GM23248 (cell line): Measurements from ENCODE around the gene COL19A1. TPM values are rescaled to one million over a fixed set of nuclear protein-coding genes. Genes with fewer than 3 reads are reported as not detected.
"Not testable (repeated sequence)": the region's sequence is repeated elsewhere in the genome, so short reads cannot be mapped to it uniquely, and the experiment has no call there.

Experiments
- DNase-seq: peaks from one replicate; pipeline ENCODE4 v3.0.0-alpha.2; 2015
- H2AFZ ChIP-seq: fragments of 200-600 bp; sonication (generic); 2 replicates; pipeline ENCODE4 v1.6.1; 2016; ENCODE audit warnings: antibody characterized with exemption
- H3F3A ChIP-seq: fragments of 200-600 bp; sonication (generic); 2 replicates; pipeline ENCODE4 v1.6.1; 2016; ENCODE audit warnings: mild to moderate bottlenecking, antibody characterized with exemption, mixed run types; ENCODE audit not compliant: insufficient read depth
- H3K27ac ChIP-seq: fragments of 200-600 bp; sonication (generic); 2 replicates; pipeline ENCODE4 v1.5.1; 2016; ENCODE audit warnings: mild to moderate bottlenecking
- H3K27me3 ChIP-seq: fragments of 200-600 bp; sonication (generic); replicated peaks from 2 replicates; pipeline ENCODE4 v1.6.1; 2016; ENCODE audit warnings: mild to moderate bottlenecking; ENCODE audit not compliant: insufficient read depth
- H3K36me3 ChIP-seq: fragments of 200-600 bp; sonication (generic); 2 replicates; pipeline ENCODE4 v1.6.1; 2016; ENCODE audit warnings: low read depth, mild to moderate bottlenecking
- H3K4me1 ChIP-seq: fragments of 200-600 bp; sonication (generic); 2 replicates; pipeline ENCODE4 v1.6.1; 2016; ENCODE audit warnings: mild to moderate bottlenecking; ENCODE audit not compliant: insufficient read depth
- H3K4me2 ChIP-seq: fragments of 200-600 bp; sonication (generic); one replicate; pipeline ENCODE4 v1.6.1; 2016; ENCODE audit warnings: mild to moderate bottlenecking; ENCODE audit not compliant: unreplicated experiment
- H3K4me3 ChIP-seq: fragments of 200-600 bp; sonication (generic); 2 replicates; pipeline ENCODE4 v1.5.1; 2016; ENCODE audit warnings: mild to moderate bottlenecking
- H3K79me2 ChIP-seq: fragments of 200-600 bp; sonication (generic); 2 replicates; pipeline ENCODE4 v1.6.1; 2016; ENCODE audit warnings: mild to moderate bottlenecking; ENCODE audit not compliant: insufficient read depth
- H3K9ac ChIP-seq: fragments of 200-600 bp; sonication (generic); 2 replicates; pipeline ENCODE4 v1.6.1; 2016; ENCODE audit warnings: mild to moderate bottlenecking
- H3K9me2 ChIP-seq: fragments of 200-600 bp; sonication (generic); 2 replicates; pipeline ENCODE4 v1.6.1; 2016; ENCODE audit warnings: mixed run types, mild to moderate bottlenecking, moderate library complexity; ENCODE audit not compliant: insufficient read depth
- H3K9me3 ChIP-seq: fragments of 200-600 bp; sonication (generic); one replicate; pipeline ENCODE4 v1.6.1; 2017; ENCODE audit warnings: low read depth
- H4K20me1 ChIP-seq: fragments of 200-600 bp; sonication (generic); 2 replicates; pipeline ENCODE4 v1.6.0; 2016; ENCODE audit not compliant: insufficient read depth
- EZH2 ChIP-seq: fragments of 200-600 bp; sonication (generic); IDR thresholded peaks from 2 replicates; pipeline ENCODE4 v1.6.1; 2018; ENCODE audit warnings: antibody characterized with exemption, mild to moderate bottlenecking; ENCODE audit not compliant: insufficient read depth, poor library complexity, severe bottlenecking
- EZH2phosphoT487 ChIP-seq: fragments of 200-600 bp; sonication (generic); IDR thresholded peaks from 2 replicates; pipeline ENCODE4 v1.6.1; 2018; ENCODE audit warnings: antibody characterized with exemption, moderate library complexity, mild to moderate bottlenecking, low read depth; ENCODE audit not compliant: insufficient read depth
- WGBS, 2 experiments: methylation state at CpG; one replicate each; pipeline ENCODE4 v1.1.6; 2015 to 2017; ENCODE audit warnings: low lambda C conversion rate in 2 of 2, low coverage in 1 of 2; ENCODE audit errors: missing lambda C conversion rate in 2 of 2; 5-methylcytosine and 5-hydroxymethylcytosine counted together
- in situ Hi-C: fragments of 300-500 bp; cut with MboI; formaldehyde crosslinking; loops from 2 replicates; pipeline ENCODE4 v1.15.0; 2020
- polyA plus RNA-seq: library from polyadenylated mRNA; unstranded; fragments of >200 nt; fragmentation: Nextera tagmentation; extraction: Ambion mirVana; gene quantifications from 2 replicates; pipeline ENCODE4 v1.2.1, GENCODE V29; 2016
- total RNA-seq: library from RNA; depleted of rRNA; stranded (reverse); fragments of >200 nt; shearing (Covaris generic); gene quantifications from 2 replicates; pipeline ENCODE4 v1.2.3, GENCODE V29; 2014

Gene COL19A1
- total and polyA plus RNA-seq, 2 experiments from 2014 or later, result not detected

- no peak overlapping the region for H3K4me3 ChIP-seq
- H3K36me3 ChIP-seq, result no peaks in the 10 kb centered on the region
- H3K4me1 ChIP-seq, result no peaks in the 10 kb centered on the region
- no peaks in the 10 kb centered on the region for H3K9me3 ChIP-seq
- no peak overlapping the region for H3K9ac ChIP-seq
- no peaks in the 10 kb centered on the region for H3K79me2 ChIP-seq
- no peaks in the 10 kb centered on the region for H3K9me2 ChIP-seq
- H3F3A ChIP-seq, result no peaks in the 10 kb centered on the region
- no peak for DNase-seq
- peaks cover 6% of the 10 kb centered on the region; the same call in 1 of the 2 replicates for H3K27me3 ChIP-seq
- in situ Hi-C loops, result no loop called here
- no peak overlapping the region for H3K27ac ChIP-seq
- 34 to 45% methylated on average over 1 of the region's 1 CpG for WGBS, 2 experiments
- no peak for TF ChIP-seq EZH2
- H4K20me1 ChIP-seq, result no peaks in the 10 kb centered on the region
- H2AFZ ChIP-seq, result no peak overlapping the region
- H3K4me2 ChIP-seq, result no peak overlapping the region
Measured at GRCh38 chr6:69954733-69955132, 88.4 kb downstream of the COL19A1 start.

DNA sequence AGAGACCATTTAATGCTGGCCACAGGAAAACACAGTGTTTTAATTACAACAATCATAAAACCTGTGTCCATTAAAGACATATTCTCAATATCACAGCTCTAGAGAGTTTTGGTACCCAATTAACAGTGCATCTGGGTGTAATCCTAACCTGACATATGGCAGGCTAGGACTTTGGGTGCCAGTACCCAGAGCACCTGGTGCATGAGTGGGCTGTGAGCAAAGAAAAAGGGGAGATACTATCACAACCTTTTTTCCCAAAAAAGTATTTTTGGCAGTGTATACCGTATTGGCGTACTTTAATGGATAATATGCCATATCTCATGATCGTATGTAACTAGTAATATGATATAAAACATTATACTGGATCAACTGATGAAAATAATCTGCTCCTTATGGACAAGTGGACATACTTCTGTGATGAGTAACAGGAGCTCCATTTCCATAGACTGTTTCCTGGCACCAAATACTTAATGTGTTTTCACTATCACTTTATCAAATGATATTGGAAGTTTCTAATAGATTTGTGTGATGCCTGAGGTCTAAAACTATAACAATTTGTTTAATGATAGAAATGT, 91.7 kb downstream of the COL19A1 start:
- Histone ChIP-seq H3K9me2 (no peaks in the 10 kb centered on the region), H3K36me3 (no peaks in the 10 kb centered on the region), H4K20me1 (no peaks in the 10 kb centered on the region), H2AFZ (no peak overlapping the region), H3K4me2 (no peak overlapping the region), H3K4me3 (no peak overlapping the region), H3K27ac (no peak overlapping the region), H3K4me1 (no peaks in the 10 kb centered on the region), H3K9me3 (no peaks in the 10 kb centered on the region), H3K79me2 (no peaks in the 10 kb centered on the region), H3K27me3 (peaks cover 6% of the 10 kb centered on the region; the same call in 1 of the 2 replicates), H3F3A (no peaks in the 10 kb centered on the region), H3K9ac (no peak overlapping the region)
- in situ Hi-C loops, result no loop called here
- TF ChIP-seq EZH2phosphoT487 (no peak), EZH2 (no peak)
- WGBS, 2 experiments, result 63 to 70% methylated on average over 3 of the region's 3 CpGs
- DNase-seq, result no peak

DNA sequence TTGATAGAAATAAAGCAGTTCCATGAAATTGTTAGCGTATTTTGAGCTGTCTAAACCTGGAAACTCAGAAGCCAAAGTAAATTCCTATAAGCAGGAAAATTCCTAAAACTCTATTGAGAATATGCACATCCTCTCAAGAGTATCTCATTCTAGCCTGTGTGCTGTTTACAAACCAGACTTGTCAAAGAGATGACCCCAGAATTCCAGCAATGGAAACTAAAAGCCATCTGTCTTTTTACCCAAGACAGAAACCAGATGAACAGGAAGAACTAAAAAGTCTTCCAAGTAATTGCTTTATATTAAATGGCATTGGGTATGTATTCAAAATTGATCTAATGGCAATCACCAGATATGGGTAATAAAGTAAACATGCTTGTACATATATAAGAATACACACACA, 92.6 kb downstream of the COL19A1 start:
- 72 to 74% methylated on average over 1 of the region's 1 CpG for WGBS, 2 experiments
- H3K36me3 ChIP-seq, result no peaks in the 10 kb centered on the region
- no peak overlapping the region for H3K4me2 ChIP-seq
- DNase-seq, result no peak
- H3K27me3 ChIP-seq, result 0 out of 2 replicates have a peak, but pooled peaks cover 6% of the 10 kb centered on the region
- no peak overlapping the region for H3K4me3 ChIP-seq
- no peaks in the 10 kb centered on the region for H3F3A ChIP-seq
- TF ChIP-seq EZH2phosphoT487, result no peak
- TF ChIP-seq EZH2, result no peak
- H3K9me2 ChIP-seq, result no peaks in the 10 kb centered on the region
- in situ Hi-C loops, result no loop called here
- no peak overlapping the region for H3K9ac ChIP-seq
- no peaks in the 10 kb centered on the region for H3K9me3 ChIP-seq
- H3K4me1 ChIP-seq, result no peaks in the 10 kb centered on the region
- H4K20me1 ChIP-seq, result no peaks in the 10 kb centered on the region
- no peaks in the 10 kb centered on the region for H3K79me2 ChIP-seq
- no peak overlapping the region for H3K27ac ChIP-seq
- H2AFZ ChIP-seq, result no peak overlapping the region

DNA sequence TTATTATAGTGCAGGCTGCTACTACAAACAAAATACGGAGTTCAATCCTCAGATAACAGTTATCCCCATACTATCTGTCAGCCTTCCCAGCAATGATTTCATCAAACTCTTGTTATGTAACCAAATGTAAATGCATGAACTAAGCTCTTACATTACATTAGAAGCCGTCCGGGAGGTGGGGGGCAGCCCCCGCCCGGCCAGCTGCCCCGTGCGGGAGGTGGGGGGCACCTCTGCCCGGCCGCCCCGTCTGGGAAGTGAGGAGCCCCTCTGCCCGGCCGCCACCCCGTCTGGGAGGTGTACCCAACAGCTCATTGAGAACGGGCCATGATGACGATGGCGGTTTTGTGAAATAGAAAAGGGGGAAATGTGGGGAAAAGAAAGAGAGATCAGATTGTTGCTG, 99.6 kb downstream of the COL19A1 start:
- H3K9me3 ChIP-seq, DNase-seq, H2AFZ ChIP-seq, H3K9ac ChIP-seq, H3K4me3 ChIP-seq, H3K79me2 ChIP-seq, H3F3A ChIP-seq, H3K27ac ChIP-seq, in situ Hi-C loops, H3K4me1 ChIP-seq, H4K20me1 ChIP-seq, H3K27me3 ChIP-seq, H3K36me3 ChIP-seq, H3K9me2 ChIP-seq, H3K4me2 ChIP-seq: not testable (repeated sequence)
- WGBS, 2 experiments, result 73 to 82% methylated on average over 10 to 16 of the region's 16 CpGs

- in situ Hi-C loops, result no loop called here
- no peaks in the 10 kb centered on the region for H3K9me2 ChIP-seq
- H3K4me1 ChIP-seq, result no peaks in the 10 kb centered on the region
- H4K20me1 ChIP-seq, result no peaks in the 10 kb centered on the region
- no peaks in the 10 kb centered on the region for H3K9me3 ChIP-seq
- WGBS, 2 experiments, result 8 to 12% methylated on average over 2 of the region's 2 CpGs
- H3K79me2 ChIP-seq, result no peaks in the 10 kb centered on the region
- H3F3A ChIP-seq, result no peaks in the 10 kb centered on the region
- H3K4me2 ChIP-seq, result no peak overlapping the region
- no peak overlapping the region for H3K9ac ChIP-seq
- no peak overlapping the region for H3K27ac ChIP-seq
- H3K36me3 ChIP-seq, result no peaks in the 10 kb centered on the region
- H3K4me3 ChIP-seq, result no peak overlapping the region
- no peak for DNase-seq
- TF ChIP-seq EZH2 (no peak), EZH2phosphoT487 (no peak)
- no peaks in the 10 kb centered on the region for H3K27me3 ChIP-seq
- no peak overlapping the region for H2AFZ ChIP-seq
Measured at GRCh38 chr6:69973138-69973537, 106.8 kb downstream of the COL19A1 start.
